Lower lobe of right lung (tissue), 2 donors: ENCODE measurements around the gene STMN1. TPM values are rescaled to one million over a fixed set of nuclear protein-coding genes. Genes with fewer than 3 reads are reported as not detected.
"Not testable (repeated sequence)": the region's sequence is repeated elsewhere in the genome, so short reads cannot be mapped to it uniquely, and the experiment has no call there.

Source experiments
- ATAC-seq, 2 donors: fragments of 200-7000 bp; cut with Tn5 transposase; one replicate each; pipeline ENCODE4 v1.9.1; 2020 to 2022; ENCODE audit warnings: mild to moderate bottlenecking in 2 of 2, moderate library complexity in 2 of 2
- DNase-seq: peaks from one replicate; pipeline ENCODE4 v3.0.0-alpha.2; 2020
- H3K27ac ChIP-seq: fragments of 200-600 bp; one replicate; pipeline ENCODE4 v1.8.0; 2022
- H3K27me3 ChIP-seq: fragments of 200-600 bp; one replicate; pipeline ENCODE4 v1.8.0; 2022; ENCODE audit warnings: low read depth
- H3K36me3 ChIP-seq: fragments of 200-600 bp; one replicate; pipeline ENCODE4 v1.8.0; 2022; ENCODE audit warnings: mild to moderate bottlenecking
- H3K4me1 ChIP-seq: fragments of 200-600 bp; one replicate; pipeline ENCODE4 v1.8.0; 2022
- H3K4me3 ChIP-seq: fragments of 200-600 bp; one replicate; pipeline ENCODE4 v1.8.0; 2022; ENCODE audit warnings: mild to moderate bottlenecking
- H3K9me3 ChIP-seq: fragments of 200-600 bp; one replicate; pipeline ENCODE4 v1.8.0; 2022
- CTCF ChIP-seq: fragments of 200-600 bp; IDR thresholded peaks from one replicate; pipeline ENCODE4 v1.8.0; 2022; ENCODE audit warnings: antibody characterized with exemption, mild to moderate bottlenecking
- intact Hi-C: fragments of 100-400 bp; cut with DNase I; formaldehyde crosslinking; loops from one replicate; pipeline ENCODE4 v1.11.0; 2022
- total RNA-seq: library from RNA; stranded (reverse); fragmentation: NEBNext Ultra II Directional; extraction: Animal tissue kit (Norgen Biotek cat#: 25700); gene quantifications from one replicate; pipeline ENCODE4 v1.2.1, GENCODE V29; 2021
- donor health status: DM: no; HTN: yes; CAD: no; lungs with severe emphysema.

The STMN1 gene
- total RNA-seq, 1 donor from 2014 or later: 56.6 TPM

GRCh38 chr1:25933479-25934365 lies 27.5 kb upstream of the STMN1 start:
- Histone ChIP-seq H3K4me3 (no peak overlapping the region), H3K9me3 (no peaks in the 10 kb centered on the region), H3K27me3 (no peaks in the 10 kb centered on the region), H3K27ac (no peak overlapping the region), H3K4me1 (peaks cover 9% of the 10 kb centered on the region), H3K36me3 (no peaks in the 10 kb centered on the region)
- DNase-seq (no peak), ATAC-seq (no peak)
- intact Hi-C loops: no loop called here
- no peak for TF ChIP-seq CTCF

- H3K36me3 ChIP-seq, H3K9me3 ChIP-seq, H3K4me1 ChIP-seq, ATAC-seq, H3K27ac ChIP-seq, H3K4me3 ChIP-seq, intact Hi-C loops, DNase-seq, H3K27me3 ChIP-seq: not testable (repeated sequence)
Observed at GRCh38 chr1:25932811-25933400, 26.7 kb upstream of the STMN1 start.

- no peak for DNase-seq
- Histone ChIP-seq H3K27me3 (no peaks in the 10 kb centered on the region), H3K9me3 (no peaks in the 10 kb centered on the region), H3K4me3 (no peak overlapping the region), H3K4me1 (peaks cover 9% of the 10 kb centered on the region), H3K27ac (peak overlapping the region; percentile 50), H3K36me3 (no peaks in the 10 kb centered on the region)
- ATAC-seq: no peak
- no peak for TF ChIP-seq CTCF
- intact Hi-C loops: no loop called here
Observed at GRCh38 chr1:25932321-25932720, 26.1 kb upstream of the STMN1 start.

- Histone ChIP-seq H3K36me3 (no peaks in the 10 kb centered on the region), H3K4me1 (peaks cover 9% of the 10 kb centered on the region), H3K4me3 (no peak overlapping the region), H3K27ac (no peak overlapping the region), H3K9me3 (no peaks in the 10 kb centered on the region), H3K27me3 (no peaks in the 10 kb centered on the region)
- no peak for TF ChIP-seq CTCF
- intact Hi-C loops: no loop called here
- no peak for ATAC-seq
- no peak for DNase-seq
Observed at GRCh38 chr1:25929016-25929415, 22.8 kb upstream of the STMN1 start.

GRCh38 chr1:25927521-25928265 lies 21.5 kb upstream of the STMN1 start:
- H3K9me3 ChIP-seq: no peaks in the 10 kb centered on the region
- DNase-seq (no peak), ATAC-seq (no peak)
- H3K4me3 ChIP-seq: no peak overlapping the region
- H3K27ac ChIP-seq: no peak overlapping the region
- no peak for TF ChIP-seq CTCF
- H3K4me1 ChIP-seq: peaks cover 8% of the 10 kb centered on the region
- H3K27me3 ChIP-seq: no peaks in the 10 kb centered on the region
- intact Hi-C loops: no loop called here
- H3K36me3 ChIP-seq: no peaks in the 10 kb centered on the region
